ENCODE results near the gene CTDSPL.
A peak's percentile ranks its signal among the peaks of the same experiment; 100 is the strongest.

CTDSPL gene

GRCh38 chr3:37990527-37990926, 128.8 kb downstream of the CTDSPL start, which contains the start of gene VILL:
Gene VILL (plus strand): TSS chr3:37990786. CDS start chr3:37993673, 2,887 bp downstream.
- DNase-seq = no peak

- no peak for DNase-seq
These were observed 129.4 kb downstream of the CTDSPL start for GRCh38 chr3:37991109-37991508.

GRCh38 chr3:37991823-37992222, 130.1 kb downstream of the CTDSPL start:
- DNase-seq = no peak

GRCh38 chr3:37992271-37993066, 130.8 kb downstream of the CTDSPL start:
- DNase-seq = no peak

GRCh38 chr3:37993067-37993455, 131.4 kb downstream of the CTDSPL start:
- DNase-seq = no peak

- no peak for DNase-seq
These were observed 131.8 kb downstream of the CTDSPL start for GRCh38 chr3:37993460-37993819.

- peak; percentile 80 for DNase-seq
These were observed 132.3 kb downstream of the CTDSPL start for GRCh38 chr3:37993820-37994638.

- no peak for DNase-seq
These were observed 132.9 kb downstream of the CTDSPL start for GRCh38 chr3:37994639-37994972.

- DNase-seq = no peak
These were observed 134.3 kb downstream of the CTDSPL start for GRCh38 chr3:37995652-37996641.

GRCh38 chr3:37996785-37997301, 135.2 kb downstream of the CTDSPL start:
- peak; percentile 75 for DNase-seq

- DNase-seq = no peak
These were observed 135.7 kb downstream of the CTDSPL start for GRCh38 chr3:37997342-37997741.

GRCh38 chr3:37997791-37998370, 136.2 kb downstream of the CTDSPL start:
- DNase-seq = no peak

GRCh38 chr3:37999836-38000235, 138.2 kb downstream of the CTDSPL start:
- no peak for DNase-seq

- no peak for DNase-seq
These were observed 138.7 kb downstream of the CTDSPL start for GRCh38 chr3:38000242-38000916.

- DNase-seq = no peak
These were observed 139.3 kb downstream of the CTDSPL start for GRCh38 chr3:38000965-38001455.

- no peak for DNase-seq
These were observed 139.9 kb downstream of the CTDSPL start for GRCh38 chr3:38001456-38002081.

GRCh38 chr3:38002291-38002876, 140.7 kb downstream of the CTDSPL start:
- no peak for DNase-seq

- DNase-seq = no peak
These were observed 141.3 kb downstream of the CTDSPL start for GRCh38 chr3:38002940-38003339.

GRCh38 chr3:38003371-38003816, 141.7 kb downstream of the CTDSPL start:
- peak; percentile 31 for DNase-seq

GRCh38 chr3:38003817-38004414, 142.2 kb downstream of the CTDSPL start:
- DNase-seq = no peak

Data from fibroblast of skin of abdomen (primary cell).